Lower lobe of right lung (tissue), 2 donors: ENCODE data around the gene LAG3. TPM values are rescaled to one million over a fixed set of nuclear protein-coding genes. Genes with fewer than 3 reads are reported as not detected.

Source experiments
- ATAC-seq, 2 donors: fragments of 200-7000 bp; cut with Tn5 transposase; one replicate each; pipeline ENCODE4 v1.9.1; 2020 to 2022; ENCODE audit warnings: mild to moderate bottlenecking in 2 of 2, moderate library complexity in 2 of 2
- DNase-seq: peaks from one replicate; pipeline ENCODE4 v3.0.0-alpha.2; 2020
- H3K27ac ChIP-seq: fragments of 200-600 bp; one replicate; pipeline ENCODE4 v1.8.0; 2022
- H3K27me3 ChIP-seq: fragments of 200-600 bp; one replicate; pipeline ENCODE4 v1.8.0; 2022; ENCODE audit warnings: low read depth
- H3K36me3 ChIP-seq: fragments of 200-600 bp; one replicate; pipeline ENCODE4 v1.8.0; 2022; ENCODE audit warnings: mild to moderate bottlenecking
- H3K4me1 ChIP-seq: fragments of 200-600 bp; one replicate; pipeline ENCODE4 v1.8.0; 2022
- H3K4me3 ChIP-seq: fragments of 200-600 bp; one replicate; pipeline ENCODE4 v1.8.0; 2022; ENCODE audit warnings: mild to moderate bottlenecking
- H3K9me3 ChIP-seq: fragments of 200-600 bp; one replicate; pipeline ENCODE4 v1.8.0; 2022
- intact Hi-C: fragments of 100-400 bp; cut with DNase I; formaldehyde crosslinking; loops from one replicate; pipeline ENCODE4 v1.11.0; 2022
- total RNA-seq: library from RNA; stranded (reverse); fragmentation: NEBNext Ultra II Directional; extraction: Animal tissue kit (Norgen Biotek cat#: 25700); gene quantifications from one replicate; pipeline ENCODE4 v1.2.1, GENCODE V29; 2021
- TF ChIP-seq, protein P1 (sequence below): fragments of 200-600 bp; IDR thresholded peaks from one replicate; pipeline ENCODE4 v1.8.0; 2022; ENCODE audit warnings: antibody characterized with exemption, mild to moderate bottlenecking
- donor health status: DM: no; HTN: yes; CAD: no; lungs with severe emphysema.

The LAG3 gene
- total RNA-seq, 1 donor from 2014 or later: 2.1 TPM

- DNase-seq (no peak), ATAC-seq (no peak)
- intact Hi-C loops: loop anchor here (10.0 kb wide), 1 partner anchor 50 kb away; no protein-coding TSS in a partner anchor
- Histone ChIP-seq H3K27me3 (no peaks in the 10 kb centered on the region), H3K27ac (no peak overlapping the region), H3K4me3 (no peak overlapping the region), H3K4me1 (peaks cover 18% of the 10 kb centered on the region), H3K9me3 (no peaks in the 10 kb centered on the region), H3K36me3 (no peaks in the 10 kb centered on the region)
- TF ChIP-seq, protein P1, sequence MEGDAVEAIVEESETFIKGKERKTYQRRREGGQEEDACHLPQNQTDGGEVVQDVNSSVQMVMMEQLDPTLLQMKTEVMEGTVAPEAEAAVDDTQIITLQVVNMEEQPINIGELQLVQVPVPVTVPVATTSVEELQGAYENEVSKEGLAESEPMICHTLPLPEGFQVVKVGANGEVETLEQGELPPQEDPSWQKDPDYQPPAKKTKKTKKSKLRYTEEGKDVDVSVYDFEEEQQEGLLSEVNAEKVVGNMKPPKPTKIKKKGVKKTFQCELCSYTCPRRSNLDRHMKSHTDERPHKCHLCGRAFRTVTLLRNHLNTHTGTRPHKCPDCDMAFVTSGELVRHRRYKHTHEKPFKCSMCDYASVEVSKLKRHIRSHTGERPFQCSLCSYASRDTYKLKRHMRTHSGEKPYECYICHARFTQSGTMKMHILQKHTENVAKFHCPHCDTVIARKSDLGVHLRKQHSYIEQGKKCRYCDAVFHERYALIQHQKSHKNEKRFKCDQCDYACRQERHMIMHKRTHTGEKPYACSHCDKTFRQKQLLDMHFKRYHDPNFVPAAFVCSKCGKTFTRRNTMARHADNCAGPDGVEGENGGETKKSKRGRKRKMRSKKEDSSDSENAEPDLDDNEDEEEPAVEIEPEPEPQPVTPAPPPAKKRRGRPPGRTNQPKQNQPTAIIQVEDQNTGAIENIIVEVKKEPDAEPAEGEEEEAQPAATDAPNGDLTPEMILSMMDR: no peak
These were observed 12.4 kb downstream of the LAG3 start for GRCh38 chr12:6784761-6785160.

DNA sequence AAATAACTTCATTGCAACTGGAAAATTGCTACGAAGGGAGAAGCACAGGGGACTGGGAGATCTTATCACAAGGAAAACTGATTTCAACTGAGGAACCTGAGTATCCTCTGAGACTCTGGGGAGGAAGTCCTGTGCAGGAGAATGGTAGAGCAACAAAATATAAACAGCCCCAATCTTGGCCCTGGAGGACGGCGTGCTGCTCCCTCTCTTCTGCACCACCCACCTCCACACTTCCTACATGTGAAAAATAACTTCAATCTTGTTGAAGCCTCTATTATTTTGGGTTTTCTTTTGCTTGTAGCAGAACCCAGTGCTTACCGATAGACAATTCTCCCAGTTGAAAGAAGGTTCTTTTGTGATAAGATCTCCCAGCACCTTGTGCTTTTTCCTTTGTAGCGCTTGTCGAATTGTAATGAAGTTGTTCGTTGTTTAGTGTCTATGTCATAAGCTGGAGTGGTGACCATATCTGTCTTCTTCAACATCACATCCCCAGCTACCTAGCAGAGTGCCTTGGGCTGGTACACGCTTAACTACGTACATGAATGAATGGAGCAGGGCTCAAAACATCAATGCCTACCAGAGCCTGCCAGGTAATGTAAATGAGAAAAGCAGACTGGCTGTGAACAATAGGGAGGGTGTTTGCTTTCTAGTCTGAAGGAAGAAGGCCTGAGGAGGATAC is 14.2 kb downstream of the LAG3 start:
- Histone ChIP-seq H3K27me3 (no peaks in the 10 kb centered on the region), H3K4me3 (no peak overlapping the region), H3K9me3 (no peaks in the 10 kb centered on the region), H3K27ac (no peak overlapping the region), H3K4me1 (peaks cover 27% of the 10 kb centered on the region), H3K36me3 (no peaks in the 10 kb centered on the region)
- no peak for DNase-seq
- intact Hi-C loops: loop anchor here (10.0 kb wide), 1 partner anchor 52 kb away; no protein-coding TSS in a partner anchor
- ATAC-seq: no peak
- TF ChIP-seq, protein P1: no peak

DNA sequence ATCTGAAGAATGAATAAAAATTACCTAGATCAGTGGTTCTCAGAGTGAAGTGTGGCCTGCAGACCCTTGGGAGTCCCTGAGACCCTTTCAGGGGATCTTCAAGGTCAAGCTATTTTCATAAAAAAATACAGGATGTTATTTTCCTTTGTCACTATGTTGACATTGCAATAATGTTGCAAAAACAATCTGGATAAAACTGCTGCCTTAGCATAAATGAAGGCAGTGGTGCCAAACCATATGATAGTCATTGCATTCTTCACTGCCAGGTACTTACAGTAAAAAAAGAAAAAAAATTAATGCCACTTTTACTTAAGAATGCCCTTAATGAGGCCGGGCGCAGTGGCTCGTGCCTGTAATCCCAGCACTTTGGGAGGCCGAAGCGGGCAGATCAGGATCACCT is 15.0 kb downstream of the LAG3 start:
- H3K27me3 ChIP-seq: no peaks in the 10 kb centered on the region
- no peak overlapping the region for H3K4me3 ChIP-seq
- H3K36me3 ChIP-seq: no peaks in the 10 kb centered on the region
- no peak overlapping the region for H3K27ac ChIP-seq
- intact Hi-C loops: loop anchor here (10.0 kb wide), 1 partner anchor 53 kb away; no protein-coding TSS in a partner anchor
- H3K9me3 ChIP-seq: no peaks in the 10 kb centered on the region
- peaks cover 35% of the 10 kb centered on the region for H3K4me1 ChIP-seq
- ATAC-seq: no peak
- TF ChIP-seq, protein P1: no peak
- no peak for DNase-seq

DNA sequence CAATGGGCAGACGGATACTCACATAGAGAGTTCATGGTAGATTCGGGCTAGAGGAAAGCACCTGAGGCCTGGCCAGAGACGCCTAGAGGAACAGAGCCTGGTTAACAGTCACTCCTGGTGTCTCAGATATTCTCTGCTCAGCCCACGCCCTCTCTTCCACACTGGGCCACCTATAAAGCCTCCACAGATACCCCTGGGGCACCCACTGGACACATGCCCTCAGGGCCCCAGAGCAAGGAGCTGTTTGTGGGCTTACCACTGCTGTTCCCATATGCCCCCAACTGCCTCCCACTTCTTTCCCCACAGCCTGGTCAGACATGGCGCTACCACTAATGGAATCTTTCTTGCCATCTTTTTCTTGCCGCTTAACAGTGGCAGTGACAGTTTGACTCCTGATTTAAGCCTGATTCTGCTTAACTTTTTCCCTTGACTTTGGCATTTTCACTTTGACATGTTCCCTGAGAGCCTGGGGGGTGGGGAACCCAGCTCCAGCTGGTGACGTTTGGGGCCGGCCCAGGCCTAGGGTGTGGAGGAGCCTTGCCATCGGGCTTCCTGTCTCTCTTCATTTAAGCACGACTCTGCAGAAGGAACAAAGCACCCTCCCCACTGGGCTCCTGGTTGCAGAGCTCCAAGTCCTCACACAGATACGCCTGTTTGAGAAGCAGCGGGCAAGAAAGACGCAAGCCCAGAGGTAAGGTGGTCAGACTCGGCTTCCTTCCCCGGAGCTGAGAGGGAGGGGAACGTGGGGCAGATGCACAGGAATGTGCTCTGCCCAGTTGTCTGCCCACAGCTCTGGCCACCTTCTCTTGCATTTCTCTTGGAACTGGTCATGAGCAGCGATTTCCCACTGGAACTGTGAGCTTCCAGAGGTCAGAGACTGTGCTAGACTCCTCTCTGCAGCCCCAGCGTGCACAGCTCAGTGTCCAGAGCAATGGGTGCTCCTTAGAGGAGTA is 16.9 kb downstream of the LAG3 start, which contains the start of gene CD4:
Gene CD4, plus strand, starts transcription at position 557 of the 953 bp plus-strand sequence. CDS start 10,611 bp downstream, outside the sequence.
- Histone ChIP-seq H3K27me3 (no peaks in the 10 kb centered on the region), H3K4me1 (peaks cover 47% of the 10 kb centered on the region), H3K4me3 (peak within 1 kb of the TSS; percentile 55), H3K9me3 (no peaks in the 10 kb centered on the region), H3K36me3 (no peaks in the 10 kb centered on the region), H3K27ac (peak within 1 kb of the TSS; percentile 82)
- TF ChIP-seq, protein P1: no peak
- intact Hi-C loops: loop anchor here (10.0 kb wide), 1 partner anchor 54 kb away; no protein-coding TSS in a partner anchor
- peak; percentile 85 for DNase-seq
- peak; percentile 75 to 83 for ATAC-seq

DNA sequence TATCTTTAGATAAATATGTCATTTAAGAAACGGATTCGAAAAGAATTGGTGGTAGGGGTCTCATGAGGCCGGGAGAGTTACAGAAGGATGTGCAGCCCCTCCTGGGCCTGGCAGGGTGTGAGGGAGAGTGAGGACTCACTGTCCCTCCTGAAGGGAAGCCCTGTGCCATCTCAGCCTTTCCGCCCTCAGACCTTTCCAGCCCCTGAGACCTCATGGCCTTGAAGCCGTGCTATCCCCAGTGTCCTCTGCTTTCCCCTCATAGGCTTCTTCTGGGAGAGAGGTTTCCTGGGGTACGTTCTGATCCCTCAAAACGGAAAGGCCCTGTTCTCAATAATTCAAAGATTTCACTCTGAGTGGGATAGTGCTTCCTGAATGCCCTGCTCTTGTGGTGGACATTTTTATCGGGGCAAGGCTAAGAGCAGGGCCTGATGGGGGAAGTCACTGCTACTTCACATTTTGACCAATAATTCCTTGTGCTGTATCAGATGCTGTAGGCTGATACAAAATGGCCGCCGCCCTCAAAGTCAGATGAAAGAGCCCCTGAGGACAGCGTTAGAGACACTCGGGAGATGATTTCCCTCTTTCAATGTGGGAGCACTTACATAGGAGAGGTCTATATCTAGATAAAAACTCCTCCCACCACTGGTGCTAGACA is 18.3 kb downstream of the LAG3 start:
- no peaks in the 10 kb centered on the region for H3K27me3 ChIP-seq
- DNase-seq (no peak), ATAC-seq (peak in 1 of 2 donors; percentile 17)
- intact Hi-C loops: no loop called here
- peaks cover 4% of the 10 kb centered on the region for H3K36me3 ChIP-seq
- TF ChIP-seq, protein P1: no peak
- H3K4me1 ChIP-seq: peaks cover 43% of the 10 kb centered on the region
- peak overlapping the region; percentile 55 for H3K4me3 ChIP-seq
- no peaks in the 10 kb centered on the region for H3K9me3 ChIP-seq
- H3K27ac ChIP-seq: peak overlapping the region; percentile 82
